Measurements from ENCODE around the gene EXOC7. TPM values are rescaled to one million over a fixed set of nuclear protein-coding genes. Genes with fewer than 3 reads are reported as not detected.
"Not testable (repeated sequence)": the region's sequence is repeated elsewhere in the genome, so short reads cannot be mapped to it uniquely, and the experiment has no call there.

The EXOC7 gene
- polyA plus RNA-seq, 4 donors = 150 to 172 (median 157) TPM

GRCh38 chr17:76049239-76049638 lies 54.3 kb downstream of the EXOC7 start:
- no peak for DNase-seq (ENCODE audit: low read depth in 4 of 4, low spot score in 3 of 4)

- DNase-seq (ENCODE audit: low read depth in 4 of 4, low spot score in 3 of 4) = no peak
Observed at GRCh38 chr17:76048711-76049110, 54.9 kb downstream of the EXOC7 start.

GRCh38 chr17:76048025-76048605 lies 55.5 kb downstream of the EXOC7 start:
- DNase-seq (ENCODE audit: low read depth in 4 of 4, low spot score in 3 of 4) = no peak

GRCh38 chr17:76046064-76046463 lies 57.5 kb downstream of the EXOC7 start:
- DNase-seq (ENCODE audit: low read depth in 4 of 4, low spot score in 3 of 4) = no peak

- DNase-seq (ENCODE audit: low read depth in 4 of 4, low spot score in 3 of 4) = not testable (repeated sequence)
Observed at GRCh38 chr17:76044475-76045007, 59.0 kb downstream of the EXOC7 start.

- DNase-seq (ENCODE audit: low read depth in 4 of 4, low spot score in 3 of 4) = not testable (repeated sequence)
Observed at GRCh38 chr17:76042868-76043267, 60.7 kb downstream of the EXOC7 start.

- DNase-seq (ENCODE audit: low read depth in 4 of 4, low spot score in 3 of 4) = no peak
Observed at GRCh38 chr17:76040376-76040775, 63.2 kb downstream of the EXOC7 start.

GRCh38 chr17:76039121-76039520 lies 64.5 kb downstream of the EXOC7 start:
- no peak for DNase-seq (ENCODE audit: low read depth in 4 of 4, low spot score in 3 of 4)

- DNase-seq (ENCODE audit: low read depth in 4 of 4, low spot score in 3 of 4) = no peak
Observed at GRCh38 chr17:76038050-76038449, 65.5 kb downstream of the EXOC7 start.

- DNase-seq (ENCODE audit: low read depth in 4 of 4, low spot score in 3 of 4) = no peak
Observed at GRCh38 chr17:76036497-76037261, 66.9 kb downstream of the EXOC7 start.

- no peak for DNase-seq (ENCODE audit: low read depth in 4 of 4, low spot score in 3 of 4)
Observed at GRCh38 chr17:76034428-76035350, 68.9 kb downstream of the EXOC7 start.

- no peak for DNase-seq (ENCODE audit: low read depth in 4 of 4, low spot score in 3 of 4)
Observed at GRCh38 chr17:76033139-76033538, 70.4 kb downstream of the EXOC7 start.

GRCh38 chr17:76032780-76033108 lies 70.8 kb downstream of the EXOC7 start:
- no peak for DNase-seq (ENCODE audit: low read depth in 4 of 4, low spot score in 3 of 4)

GRCh38 chr17:76032073-76032779 lies 71.4 kb downstream of the EXOC7 start:
- no peak for DNase-seq (ENCODE audit: low read depth in 4 of 4, low spot score in 3 of 4)

Other genes with a start within 250 kb of the EXOC7 start
- gene WBP2, start 248.5 kb downstream of the EXOC7 start, polyA plus RNA-seq (ENCODE audit: insufficient read length in 4 of 4) = 10 to 100 TPM; 77.5 to 95.7 (median 83.9) TPM
- gene TRIM47, start 225.2 kb downstream of the EXOC7 start, polyA plus RNA-seq (ENCODE audit: insufficient read length in 4 of 4) = 10 to 100 TPM in 1 of 4 donors, 1 to 10 TPM in 3; 6.4 to 10.1 (median 7.9) TPM
- gene TRIM65, start 206.8 kb downstream of the EXOC7 start, polyA plus RNA-seq (ENCODE audit: insufficient read length in 4 of 4) = 10 to 100 TPM; 11.5 to 14.7 (median 12.8) TPM
- gene MRPL38, start 198.9 kb downstream of the EXOC7 start, polyA plus RNA-seq (ENCODE audit: insufficient read length in 4 of 4) = 100 to 1,000 TPM in 1 of 4 donors, 10 to 100 TPM in 3; 83.4 to 108 (median 88.1) TPM
- gene FBF1, start 162.7 kb downstream of the EXOC7 start, polyA plus RNA-seq (ENCODE audit: insufficient read length in 4 of 4) = 10 to 100 TPM in 1 of 4 donors, 1 to 10 TPM in 3; 8.4 to 10.3 (median 8.9) TPM
- gene ACOX1, start 124.6 kb downstream of the EXOC7 start, polyA plus RNA-seq (ENCODE audit: insufficient read length in 4 of 4) = 10 to 100 TPM; 30.8 to 34.4 (median 32.4) TPM
- gene TEN1, start 124.5 kb downstream of the EXOC7 start, polyA plus RNA-seq (ENCODE audit: insufficient read length in 4 of 4) = 10 to 100 TPM; 23.7 to 26.3 (median 25.0) TPM
- 10 to 100 TPM; 14.1 to 19.4 (median 16.6) TPM for gene CDK3, start 102.9 kb downstream of the EXOC7 start, polyA plus RNA-seq (ENCODE audit: insufficient read length in 4 of 4)
- 10 to 100 TPM; 15.6 to 25.4 (median 18.5) TPM for gene EVPL, start 76.5 kb downstream of the EXOC7 start, polyA plus RNA-seq (ENCODE audit: insufficient read length in 4 of 4)
- 100 to 1,000 TPM; 102 to 115 (median 110) TPM for gene SRP68, start 31.3 kb downstream of the EXOC7 start, polyA plus RNA-seq (ENCODE audit: insufficient read length in 4 of 4)
- 1 to 10 TPM in 1 of 4 donors, under 1 TPM in 2, not detected in 1; 0.14 to 1.2 (median 0.38) TPM for gene GALR2, start 29.0 kb downstream of the EXOC7 start, polyA plus RNA-seq (ENCODE audit: insufficient read length in 4 of 4)
- 10 to 100 TPM in 1 of 4 donors, 1 to 10 TPM in 2, under 1 TPM in 1; 0.48 to 17.4 (median 6.4) TPM for gene ZACN, start 24.6 kb downstream of the EXOC7 start, polyA plus RNA-seq (ENCODE audit: insufficient read length in 4 of 4)
- gene FOXJ1, start 37.5 kb upstream of the EXOC7 start, polyA plus RNA-seq (ENCODE audit: insufficient read length in 4 of 4) = 10 to 100 TPM; 18.7 to 31.7 (median 19.4) TPM
- gene RNF157, start 136.7 kb upstream of the EXOC7 start, polyA plus RNA-seq (ENCODE audit: insufficient read length in 4 of 4) = 10 to 100 TPM; 25.0 to 27.1 (median 26.6) TPM
- gene UBALD2, start 161.6 kb upstream of the EXOC7 start, polyA plus RNA-seq (ENCODE audit: insufficient read length in 4 of 4) = 10 to 100 TPM; 34.9 to 45.4 (median 41.1) TPM
- 1 to 10 TPM; 5.1 to 6.5 (median 5.7) TPM for gene QRICH2, start 204.5 kb upstream of the EXOC7 start, polyA plus RNA-seq (ENCODE audit: insufficient read length in 4 of 4)